Measurements from ENCODE around the gene IL1RAP.

The IL1RAP gene

GRCh38 chr3:190538288-190538687 lies 24.4 kb downstream of the IL1RAP start:
- no peak for TF ChIP-seq ZC3H10 (CRISPR knock-in tag; IDR thresholded peaks at IDR 0.05)
- ATAC-seq = no peak

- TF ChIP-seq TOX (CRISPR knock-in tag; IDR thresholded peaks at IDR 0.05; ENCODE audit: borderline replicate concordance) (no peak), RARB (CRISPR knock-in tag; IDR thresholded peaks at IDR 0.05) (no peak)
- TF ChIP-seq, protein P1, sequence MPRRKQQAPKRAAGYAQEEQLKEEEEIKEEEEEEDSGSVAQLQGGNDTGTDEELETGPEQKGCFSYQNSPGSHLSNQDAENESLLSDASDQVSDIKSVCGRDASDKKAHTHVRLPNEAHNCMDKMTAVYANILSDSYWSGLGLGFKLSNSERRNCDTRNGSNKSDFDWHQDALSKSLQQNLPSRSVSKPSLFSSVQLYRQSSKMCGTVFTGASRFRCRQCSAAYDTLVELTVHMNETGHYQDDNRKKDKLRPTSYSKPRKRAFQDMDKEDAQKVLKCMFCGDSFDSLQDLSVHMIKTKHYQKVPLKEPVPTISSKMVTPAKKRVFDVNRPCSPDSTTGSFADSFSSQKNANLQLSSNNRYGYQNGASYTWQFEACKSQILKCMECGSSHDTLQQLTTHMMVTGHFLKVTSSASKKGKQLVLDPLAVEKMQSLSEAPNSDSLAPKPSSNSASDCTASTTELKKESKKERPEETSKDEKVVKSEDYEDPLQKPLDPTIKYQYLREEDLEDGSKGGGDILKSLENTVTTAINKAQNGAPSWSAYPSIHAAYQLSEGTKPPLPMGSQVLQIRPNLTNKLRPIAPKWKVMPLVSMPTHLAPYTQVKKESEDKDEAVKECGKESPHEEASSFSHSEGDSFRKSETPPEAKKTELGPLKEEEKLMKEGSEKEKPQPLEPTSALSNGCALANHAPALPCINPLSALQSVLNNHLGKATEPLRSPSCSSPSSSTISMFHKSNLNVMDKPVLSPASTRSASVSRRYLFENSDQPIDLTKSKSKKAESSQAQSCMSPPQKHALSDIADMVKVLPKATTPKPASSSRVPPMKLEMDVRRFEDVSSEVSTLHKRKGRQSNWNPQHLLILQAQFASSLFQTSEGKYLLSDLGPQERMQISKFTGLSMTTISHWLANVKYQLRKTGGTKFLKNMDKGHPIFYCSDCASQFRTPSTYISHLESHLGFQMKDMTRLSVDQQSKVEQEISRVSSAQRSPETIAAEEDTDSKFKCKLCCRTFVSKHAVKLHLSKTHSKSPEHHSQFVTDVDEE (CRISPR knock-in tag; IDR thresholded peaks at IDR 0.05) = no peak
- TF ChIP-seq, protein P2, sequence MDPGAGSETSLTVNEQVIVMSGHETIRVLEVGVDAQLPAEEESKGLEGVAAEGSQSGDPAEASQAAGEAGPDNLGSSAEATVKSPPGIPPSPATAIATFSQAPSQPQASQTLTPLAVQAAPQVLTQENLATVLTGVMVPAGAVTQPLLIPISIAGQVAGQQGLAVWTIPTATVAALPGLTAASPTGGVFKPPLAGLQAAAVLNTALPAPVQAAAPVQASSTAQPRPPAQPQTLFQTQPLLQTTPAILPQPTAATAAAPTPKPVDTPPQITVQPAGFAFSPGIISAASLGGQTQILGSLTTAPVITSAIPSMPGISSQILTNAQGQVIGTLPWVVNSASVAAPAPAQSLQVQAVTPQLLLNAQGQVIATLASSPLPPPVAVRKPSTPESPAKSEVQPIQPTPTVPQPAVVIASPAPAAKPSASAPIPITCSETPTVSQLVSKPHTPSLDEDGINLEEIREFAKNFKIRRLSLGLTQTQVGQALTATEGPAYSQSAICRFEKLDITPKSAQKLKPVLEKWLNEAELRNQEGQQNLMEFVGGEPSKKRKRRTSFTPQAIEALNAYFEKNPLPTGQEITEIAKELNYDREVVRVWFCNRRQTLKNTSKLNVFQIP (CRISPR knock-in tag; IDR thresholded peaks at IDR 0.05; ENCODE audit: borderline replicate concordance, low read depth) = no peak
- no peak for ATAC-seq
Measured at GRCh38 chr3:190539526-190539925, 25.6 kb downstream of the IL1RAP start.

DNA sequence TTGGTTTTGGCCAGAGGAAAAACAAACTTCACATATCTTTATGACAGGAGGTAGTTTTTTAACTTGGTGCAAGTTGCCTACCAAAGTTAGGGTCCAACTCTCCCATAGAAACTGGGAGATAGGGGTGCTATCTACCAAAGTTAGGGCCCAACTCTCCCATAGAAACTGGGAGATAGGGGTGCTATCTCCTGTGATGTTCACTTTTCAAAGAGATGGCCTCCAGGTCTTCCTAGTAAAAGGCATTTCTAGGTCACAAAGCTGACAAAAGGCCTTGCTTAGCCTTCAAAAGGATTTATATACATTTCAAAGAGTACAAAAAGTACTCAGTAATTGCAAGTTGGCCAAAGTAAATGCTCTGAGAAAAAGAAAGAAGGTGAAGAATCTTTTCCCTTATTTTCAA lies 27.1 kb downstream of the IL1RAP start:
- no peak for TF ChIP-seq ZNF565 (CRISPR knock-in tag; conservative IDR thresholded peaks at IDR 0.05; ENCODE audit: low read depth)
- TF ChIP-seq PATZ1 (CRISPR knock-in tag; IDR thresholded peaks at IDR 0.05; ENCODE audit: borderline replicate concordance) = no peak
- TF ChIP-seq ZC3H10 (CRISPR knock-in tag; IDR thresholded peaks at IDR 0.05) = no peak
- ATAC-seq = no peak

- TF ChIP-seq ESRRG (CRISPR knock-in tag; IDR thresholded peaks at IDR 0.05) (no peak), SNAI2 (CRISPR knock-in tag; IDR thresholded peaks at IDR 0.05) (no peak), ZFP3 (CRISPR knock-in tag; IDR thresholded peaks at IDR 0.05) (no peak), ZC3H10 (CRISPR knock-in tag; IDR thresholded peaks at IDR 0.05) (no peak), OSR1 (CRISPR knock-in tag; IDR thresholded peaks at IDR 0.05) (no peak), PPARA (CRISPR knock-in tag; IDR thresholded peaks at IDR 0.05; ENCODE audit: borderline replicate concordance) (no peak), RARB (CRISPR knock-in tag; IDR thresholded peaks at IDR 0.05) (no peak)
- TF ChIP-seq, protein P3, sequence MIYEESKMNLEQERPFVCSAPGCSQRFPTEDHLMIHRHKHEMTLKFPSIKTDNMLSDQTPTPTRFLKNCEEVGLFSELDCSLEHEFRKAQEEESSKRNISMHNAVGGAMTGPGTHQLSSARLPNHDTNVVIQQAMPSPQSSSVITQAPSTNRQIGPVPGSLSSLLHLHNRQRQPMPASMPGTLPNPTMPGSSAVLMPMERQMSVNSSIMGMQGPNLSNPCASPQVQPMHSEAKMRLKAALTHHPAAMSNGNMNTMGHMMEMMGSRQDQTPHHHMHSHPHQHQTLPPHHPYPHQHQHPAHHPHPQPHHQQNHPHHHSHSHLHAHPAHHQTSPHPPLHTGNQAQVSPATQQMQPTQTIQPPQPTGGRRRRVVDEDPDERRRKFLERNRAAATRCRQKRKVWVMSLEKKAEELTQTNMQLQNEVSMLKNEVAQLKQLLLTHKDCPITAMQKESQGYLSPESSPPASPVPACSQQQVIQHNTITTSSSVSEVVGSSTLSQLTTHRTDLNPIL (CRISPR knock-in tag; IDR thresholded peaks at IDR 0.05; ENCODE audit: low read depth) = no peak
- no peak for ATAC-seq
Measured at GRCh38 chr3:190541560-190541959, 27.7 kb downstream of the IL1RAP start.

DNA sequence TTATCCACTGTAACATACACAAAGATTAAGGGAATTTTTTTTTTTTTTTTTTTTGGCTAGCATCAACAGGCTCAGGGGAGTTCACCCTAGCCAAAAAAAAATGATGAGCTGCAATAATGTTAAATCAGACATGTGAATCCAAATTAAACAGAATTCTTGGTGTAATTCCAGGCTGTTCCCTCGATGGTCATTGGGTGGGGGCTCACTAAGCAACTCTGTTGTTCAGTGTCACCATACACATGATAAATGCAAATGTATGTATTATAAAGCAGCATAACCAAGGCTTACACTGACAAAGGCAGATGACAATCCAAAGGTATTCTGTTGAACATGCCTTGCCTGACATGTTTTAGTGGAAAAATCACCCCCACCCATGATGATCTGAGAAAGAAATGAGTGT lies 29.0 kb downstream of the IL1RAP start:
- no peak for TF ChIP-seq ZNF565 (CRISPR knock-in tag; conservative IDR thresholded peaks at IDR 0.05; ENCODE audit: low read depth)
- no peak for TF ChIP-seq ARNTL (CRISPR knock-in tag; IDR thresholded peaks at IDR 0.05; ENCODE audit: borderline replicate concordance, low read depth)
- no peak for TF ChIP-seq SNAI2 (CRISPR knock-in tag; IDR thresholded peaks at IDR 0.05)
- no peak for TF ChIP-seq ZNF8 (CRISPR knock-in tag; IDR thresholded peaks at IDR 0.05)
- TF ChIP-seq OSR1 (CRISPR knock-in tag; IDR thresholded peaks at IDR 0.05) = no peak
- no peak for TF ChIP-seq ZC3H10 (CRISPR knock-in tag; IDR thresholded peaks at IDR 0.05)
- no peak for TF ChIP-seq PATZ1 (CRISPR knock-in tag; IDR thresholded peaks at IDR 0.05; ENCODE audit: borderline replicate concordance)
- TF ChIP-seq, protein P4, sequence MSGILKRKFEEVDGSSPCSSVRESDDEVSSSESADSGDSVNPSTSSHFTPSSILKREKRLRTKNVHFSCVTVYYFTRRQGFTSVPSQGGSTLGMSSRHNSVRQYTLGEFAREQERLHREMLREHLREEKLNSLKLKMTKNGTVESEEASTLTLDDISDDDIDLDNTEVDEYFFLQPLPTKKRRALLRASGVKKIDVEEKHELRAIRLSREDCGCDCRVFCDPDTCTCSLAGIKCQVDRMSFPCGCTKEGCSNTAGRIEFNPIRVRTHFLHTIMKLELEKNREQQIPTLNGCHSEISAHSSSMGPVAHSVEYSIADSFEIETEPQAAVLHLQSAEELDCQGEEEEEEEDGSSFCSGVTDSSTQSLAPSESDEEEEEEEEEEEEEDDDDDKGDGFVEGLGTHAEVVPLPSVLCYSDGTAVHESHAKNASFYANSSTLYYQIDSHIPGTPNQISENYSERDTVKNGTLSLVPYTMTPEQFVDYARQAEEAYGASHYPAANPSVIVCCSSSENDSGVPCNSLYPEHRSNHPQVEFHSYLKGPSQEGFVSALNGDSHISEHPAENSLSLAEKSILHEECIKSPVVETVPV (CRISPR knock-in tag; IDR thresholded peaks at IDR 0.05) = no peak
- TF ChIP-seq, protein P2 (CRISPR knock-in tag; IDR thresholded peaks at IDR 0.05; ENCODE audit: borderline replicate concordance, low read depth) = no peak
- no peak for TF ChIP-seq ISL1 (CRISPR knock-in tag; IDR thresholded peaks at IDR 0.05)
- no peak for TF ChIP-seq RARB (CRISPR knock-in tag; IDR thresholded peaks at IDR 0.05)
- no peak for ATAC-seq

Data from SK-N-SH treated with all-trans-retinoic acid at 6 μM for 48 hours (cell line).